NCI-H1417 (cell line): ENCODE measurements around the gene EPHA4.

ENCODE experiments used
- DNase-seq, 3 experiments: peaks; one replicate each; lab custom pipeline; 2025; lab: John Stamatoyannopoulos, UW

Gene EPHA4

GRCh38 chr2:221399183-221399582 is 172.9 kb downstream of the EPHA4 start:
- no peak for DNase-seq

GRCh38 chr2:221397187-221397586 is 174.9 kb downstream of the EPHA4 start:
- DNase-seq, result peak in 1 of 3 experiments; percentile 43

- no peak for DNase-seq
Observed at GRCh38 chr2:221392228-221392881, 179.7 kb downstream of the EPHA4 start.

- DNase-seq, result no peak
Observed at GRCh38 chr2:221390878-221391277, 181.2 kb downstream of the EPHA4 start.

GRCh38 chr2:221389904-221390303 is 182.2 kb downstream of the EPHA4 start:
- no peak for DNase-seq

GRCh38 chr2:221389421-221389820 is 182.7 kb downstream of the EPHA4 start:
- DNase-seq, result no peak

GRCh38 chr2:221388891-221389290 is 183.2 kb downstream of the EPHA4 start:
- DNase-seq, result peak in 1 of 3 experiments; percentile 20

GRCh38 chr2:221385716-221386115 is 186.4 kb downstream of the EPHA4 start:
- DNase-seq, result no peak

- DNase-seq, result no peak
Observed at GRCh38 chr2:221381928-221382488, 190.1 kb downstream of the EPHA4 start.

GRCh38 chr2:221380686-221381085 is 191.4 kb downstream of the EPHA4 start:
- DNase-seq, result no peak

- no peak for DNase-seq
Observed at GRCh38 chr2:221380062-221380461, 192.0 kb downstream of the EPHA4 start.

- no peak for DNase-seq
Observed at GRCh38 chr2:221377597-221377996, 194.5 kb downstream of the EPHA4 start.

GRCh38 chr2:221377066-221377465 is 195.0 kb downstream of the EPHA4 start:
- no peak for DNase-seq

GRCh38 chr2:221374234-221374633 is 197.9 kb downstream of the EPHA4 start:
- DNase-seq, result no peak

- no peak for DNase-seq
Observed at GRCh38 chr2:221372907-221373306, 199.2 kb downstream of the EPHA4 start.

GRCh38 chr2:221372159-221372884 is 199.8 kb downstream of the EPHA4 start:
- no peak for DNase-seq

GRCh38 chr2:221371347-221371746 is 200.8 kb downstream of the EPHA4 start:
- DNase-seq, result no peak

- DNase-seq, result no peak
Observed at GRCh38 chr2:221370857-221371211, 201.3 kb downstream of the EPHA4 start.

GRCh38 chr2:221370076-221370856 is 201.8 kb downstream of the EPHA4 start:
- DNase-seq, result peak in 1 of 3 experiments; percentile 41
